Keratinocyte (primary cell): ENCODE measurements around the gene BMPER. TPM values are rescaled to one million over a fixed set of nuclear protein-coding genes. Genes with fewer than 3 reads are reported as not detected.

Experiments
- DNase-seq: peaks from one replicate; pipeline ENCODE4 v3.0.0-alpha.2; 2011; ENCODE audit warnings: low read depth, missing footprints, low spot score
- FAIRE-seq: peaks from 2 replicates; lab custom pipeline; 2011; peaks lifted over from hg19 to GRCh38; lab: Jason Lieb, UNC
- H2AFZ ChIP-seq: 2 replicates; pipeline ENCODE4 v1.6.0; 2012; ENCODE audit warnings: low read length, control low read depth, inconsistent platforms; ENCODE audit not compliant: control insufficient read depth
- H3K27ac ChIP-seq: 2 replicates; pipeline ENCODE4 v1.5.1; 2011; ENCODE audit warnings: low read length; ENCODE audit not compliant: control insufficient read depth, insufficient read depth
- H3K27me3 ChIP-seq: 3 replicates; pipeline ENCODE4 v1.6.0; 2011; ENCODE audit warnings: low read length; ENCODE audit not compliant: control insufficient read depth, insufficient read depth; ENCODE audit errors: extremely low read depth
- H3K36me3 ChIP-seq, 2 experiments: 2 replicates in 1 of 2; 3 replicates in 1 of 2; pipeline ENCODE4 v1.5.1; 2011; ENCODE audit warnings: low read length in 2 of 2, mild to moderate bottlenecking in 1 of 2; ENCODE audit not compliant: control insufficient read depth in 2 of 2, insufficient read depth in 2 of 2; ENCODE audit errors: extremely low read depth in 1 of 2
- H3K4me1 ChIP-seq: 3 replicates; pipeline ENCODE4 v1.5.1; 2011; ENCODE audit warnings: low read length; ENCODE audit not compliant: control insufficient read depth, insufficient read depth; ENCODE audit errors: extremely low read depth
- H3K4me2 ChIP-seq: 3 replicates; pipeline ENCODE4 v1.6.0; 2011; ENCODE audit warnings: low read depth, low read length; ENCODE audit not compliant: control insufficient read depth, insufficient read depth; ENCODE audit errors: extremely low read depth
- H3K4me3 ChIP-seq, 3 experiments: fragments of 200-600 bp in 1 of 3; sonication (generic) in 1 of 3; 2 replicates in 2 of 3; 3 replicates in 1 of 3; pipeline ENCODE4 v1.5.1; 2011 to 2016; ENCODE audit warnings: low read length in 3 of 3, mild to moderate bottlenecking in 3 of 3, control low read depth in 2 of 3, inconsistent platforms in 1 of 3, low read depth in 1 of 3, mixed read lengths in 1 of 3, mixed run types in 1 of 3, moderate library complexity in 1 of 3; ENCODE audit not compliant: control insufficient read depth in 2 of 3, insufficient read depth in 2 of 3; ENCODE audit errors: extremely low read depth in 1 of 3
- H3K79me2 ChIP-seq: 2 replicates; pipeline ENCODE4 v1.6.0; 2012; ENCODE audit warnings: low read length; ENCODE audit not compliant: control insufficient read depth, insufficient read depth
- H3K9ac ChIP-seq: 3 replicates; pipeline ENCODE4 v1.6.0; 2011; ENCODE audit warnings: low read length; ENCODE audit not compliant: control insufficient read depth, insufficient read depth; ENCODE audit errors: extremely low read depth
- H3K9me1 ChIP-seq: 3 replicates; pipeline ENCODE4 v1.6.0; 2011; ENCODE audit warnings: low read length; ENCODE audit not compliant: control insufficient read depth, insufficient read depth; ENCODE audit errors: extremely low read depth
- H3K9me3 ChIP-seq: 2 replicates; pipeline ENCODE4 v1.5.1; 2012; ENCODE audit warnings: low read depth, low read length; ENCODE audit not compliant: control insufficient read depth
- H4K20me1 ChIP-seq: 3 replicates; pipeline ENCODE4 v1.6.0; 2011; ENCODE audit warnings: low read length; ENCODE audit not compliant: control insufficient read depth, insufficient read depth; ENCODE audit errors: extremely low read depth
- CTCF ChIP-seq, 3 experiments: IDR thresholded peaks in 1 of 3; conservative IDR thresholded peaks in 1 of 3; optimal IDR thresholded peaks in 1 of 3; 2 replicates in 2 of 3; 3 replicates in 1 of 3; pipeline versions ENCODE3 to v1.5.1; 2011; ENCODE audit warnings: low read length in 3 of 3, mild to moderate bottlenecking in 3 of 3, moderate library complexity in 2 of 3, control low read depth in 1 of 3, inconsistent platforms in 1 of 3; ENCODE audit not compliant: insufficient read depth in 2 of 3; ENCODE audit errors: extremely low read depth in 1 of 3
- EZH2 ChIP-seq: IDR thresholded peaks from one replicate; pipeline ENCODE4 v1.6.1; 2012; ENCODE audit warnings: inconsistent platforms, mild to moderate bottlenecking, low read length, moderate library complexity
- dilution Hi-C: fragments of 300-500 bp; cut with MboI; formaldehyde crosslinking; loops from one replicate; pipeline ENCODE4 v1.7.0; 2020; ENCODE audit warnings: low sequenced_read_pairs; ENCODE audit not compliant: extremely low pct_ligation_motif_present
- polyA plus RNA-seq, 5 experiments: library from polyadenylated mRNA; depleted of rRNA in 3 of 5; stranded (reverse) in 3 of 5; stranded (forward) in 1 of 5; unstranded in 1 of 5; fragments of >200 nt; gene quantifications; 1 replicate in 1 of 5; 2 replicates in 3 of 5; 3 replicates in 1 of 5; pipeline versions ENCODE4 v1.2.1 to v1.2.3, GENCODE V29; 2011 to 2012; ENCODE audit warnings: missing spikeins in 2 of 5, low read depth in 1 of 5, low replicate concordance in 1 of 5

The BMPER gene
- polyA plus RNA-seq, 1 donor (not counting 4 experiments of a cell fraction or from before 2014, with no cell fraction given): 0.67 TPM

GRCh38 chr7:34175837-34176236, 270.5 kb downstream of the BMPER start:
- no peak overlapping the region for H3K27ac ChIP-seq
- TF ChIP-seq EZH2: no peak
- no peak for TF ChIP-seq CTCF (optimal IDR thresholded peaks at IDR 0.05 in 1 of 3, IDR thresholded peaks at IDR 0.05 in 1 of 3, conservative IDR thresholded peaks at IDR 0.05 in 1 of 3; ENCODE audit: extremely low read depth in 1 of 3, insufficient read depth in 2 of 3, low read length in 3 of 3)
- H3K4me3 ChIP-seq: no peak overlapping the region
- no peaks in the 10 kb centered on the region for H3K79me2 ChIP-seq
- no peak overlapping the region for H3K4me2 ChIP-seq
- H3K4me1 ChIP-seq: no peaks in the 10 kb centered on the region
- no peaks in the 10 kb centered on the region for H3K9me1 ChIP-seq
- H2AFZ ChIP-seq: no peak overlapping the region
- no peaks in the 10 kb centered on the region for H4K20me1 ChIP-seq
- FAIRE-seq: no peak
- H3K9me3 ChIP-seq: no peaks in the 10 kb centered on the region
- no peak for DNase-seq
- dilution Hi-C loops: no loop called here
- H3K27me3 ChIP-seq: no peaks in the 10 kb centered on the region
- no peak overlapping the region for H3K9ac ChIP-seq
- no peaks in the 10 kb centered on the region for H3K36me3 ChIP-seq

- Histone ChIP-seq H3K27ac (no peak overlapping the region), H3K27me3 (no peaks in the 10 kb centered on the region), H3K9me1 (no peaks in the 10 kb centered on the region), H3K4me3 (no peak overlapping the region), H3K4me1 (no peaks in the 10 kb centered on the region), H4K20me1 (no peaks in the 10 kb centered on the region), H3K9ac (no peak overlapping the region), H3K4me2 (no peak overlapping the region), H3K36me3 (no peaks in the 10 kb centered on the region), H3K9me3 (no peaks in the 10 kb centered on the region), H3K79me2 (no peaks in the 10 kb centered on the region), H2AFZ (no peak overlapping the region)
- no peak for FAIRE-seq
- DNase-seq: no peak
- dilution Hi-C loops: no loop called here
- TF ChIP-seq CTCF (optimal IDR thresholded peaks at IDR 0.05 in 1 of 3, IDR thresholded peaks at IDR 0.05 in 1 of 3, conservative IDR thresholded peaks at IDR 0.05 in 1 of 3; ENCODE audit: extremely low read depth in 1 of 3, insufficient read depth in 2 of 3, low read length in 3 of 3): no peak
- no peak for TF ChIP-seq EZH2
Observed at GRCh38 chr7:34177476-34177875, 272.1 kb downstream of the BMPER start.
